HL-60/S4 (cell line): ENCODE measurements around the gene MTR.

Experiments used
- in situ Hi-C: fragments of 300-500 bp; cut with MboI; formaldehyde crosslinking; loops from 2 replicates; pipeline ENCODE4 v1.14.3; 2022; ENCODE audit warnings: low sequenced_read_pairs

MTR gene

GRCh38 chr1:236774926-236775325, 20.2 kb upstream of the MTR start:
- in situ Hi-C loops, result no loop called here

DNA sequence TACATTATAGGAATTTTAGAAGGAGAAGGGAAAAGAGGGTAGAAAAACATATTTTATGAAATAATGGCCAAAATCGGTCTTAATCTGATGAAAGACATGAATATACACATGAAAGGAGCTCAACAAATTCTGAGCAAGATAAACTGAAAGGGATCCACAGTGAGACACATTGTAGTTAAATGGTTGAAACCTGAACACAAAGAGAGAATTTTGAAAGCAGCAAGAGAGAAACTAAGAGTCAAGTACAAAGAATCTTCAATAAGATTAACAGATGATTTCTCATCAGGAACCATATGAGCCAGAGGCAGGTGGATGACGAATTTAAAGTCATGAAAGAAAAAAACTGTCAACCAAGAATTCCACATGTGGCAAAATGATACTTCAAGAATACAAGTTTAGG, 15.8 kb upstream of the MTR start:
- in situ Hi-C loops, result no loop called here

DNA sequence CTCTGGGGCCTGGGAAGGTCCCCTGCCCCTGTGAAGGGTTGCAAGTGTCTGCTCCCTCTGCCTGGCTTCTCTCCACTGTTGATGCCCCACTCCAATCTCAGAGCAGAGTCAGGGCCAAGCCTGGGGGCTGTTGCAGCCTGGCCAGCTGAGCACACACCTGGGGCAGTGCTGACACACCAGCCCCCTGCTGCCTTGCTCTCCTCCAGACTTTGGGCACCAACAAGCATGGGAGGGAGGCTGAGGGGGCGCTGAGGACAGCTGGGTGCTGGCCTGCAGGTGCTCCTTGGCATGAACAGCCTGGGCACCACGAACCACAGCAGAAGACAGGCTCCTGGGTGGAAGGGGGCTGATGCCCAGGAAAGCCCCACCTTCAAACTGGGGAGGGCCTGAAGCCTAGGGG, 9.6 kb upstream of the MTR start:
- in situ Hi-C loops, result no loop called here

DNA sequence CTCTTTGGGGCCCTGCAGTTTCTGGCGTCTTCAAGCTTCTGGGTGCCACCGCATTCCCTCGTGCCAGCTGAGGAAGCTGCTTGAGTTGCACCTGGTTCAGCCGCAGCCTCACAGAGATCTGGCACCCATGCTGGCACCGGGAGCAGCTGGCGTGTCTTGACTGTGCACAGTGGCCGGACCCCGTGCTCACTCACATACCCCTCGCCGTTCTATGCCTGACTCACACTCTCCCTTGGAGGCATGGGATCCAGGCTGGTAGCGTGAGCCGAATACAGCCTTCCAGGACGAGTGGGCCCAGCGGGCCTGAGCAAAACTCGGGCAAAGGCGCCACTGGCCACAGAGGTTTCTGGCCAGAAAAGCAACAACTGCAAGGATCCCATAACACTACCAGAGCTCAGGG, 8.6 kb upstream of the MTR start:
- in situ Hi-C loops, result no loop called here

DNA sequence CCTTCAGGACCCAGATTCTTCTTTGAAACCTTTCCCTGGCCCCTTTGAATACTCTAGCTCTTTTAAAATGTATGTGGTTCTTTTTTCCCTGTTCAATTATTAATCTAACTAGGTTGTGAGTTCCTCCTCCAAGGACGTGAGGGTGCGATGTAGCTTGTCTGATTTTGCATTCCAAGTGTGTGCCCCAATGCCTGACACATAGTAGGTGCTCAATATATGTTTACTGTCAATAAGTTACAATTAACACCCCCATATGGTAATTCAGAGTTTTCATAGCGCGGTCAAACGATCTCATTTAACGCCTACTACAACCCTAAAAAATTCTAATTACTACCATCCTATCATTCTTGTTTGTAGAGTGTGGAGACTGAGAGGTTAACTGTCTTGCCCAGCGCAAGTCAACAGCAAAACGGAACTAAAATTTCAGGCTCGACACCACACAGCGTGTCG, 482 bp upstream of the MTR start:
- in situ Hi-C loops, result no loop called here

DNA sequence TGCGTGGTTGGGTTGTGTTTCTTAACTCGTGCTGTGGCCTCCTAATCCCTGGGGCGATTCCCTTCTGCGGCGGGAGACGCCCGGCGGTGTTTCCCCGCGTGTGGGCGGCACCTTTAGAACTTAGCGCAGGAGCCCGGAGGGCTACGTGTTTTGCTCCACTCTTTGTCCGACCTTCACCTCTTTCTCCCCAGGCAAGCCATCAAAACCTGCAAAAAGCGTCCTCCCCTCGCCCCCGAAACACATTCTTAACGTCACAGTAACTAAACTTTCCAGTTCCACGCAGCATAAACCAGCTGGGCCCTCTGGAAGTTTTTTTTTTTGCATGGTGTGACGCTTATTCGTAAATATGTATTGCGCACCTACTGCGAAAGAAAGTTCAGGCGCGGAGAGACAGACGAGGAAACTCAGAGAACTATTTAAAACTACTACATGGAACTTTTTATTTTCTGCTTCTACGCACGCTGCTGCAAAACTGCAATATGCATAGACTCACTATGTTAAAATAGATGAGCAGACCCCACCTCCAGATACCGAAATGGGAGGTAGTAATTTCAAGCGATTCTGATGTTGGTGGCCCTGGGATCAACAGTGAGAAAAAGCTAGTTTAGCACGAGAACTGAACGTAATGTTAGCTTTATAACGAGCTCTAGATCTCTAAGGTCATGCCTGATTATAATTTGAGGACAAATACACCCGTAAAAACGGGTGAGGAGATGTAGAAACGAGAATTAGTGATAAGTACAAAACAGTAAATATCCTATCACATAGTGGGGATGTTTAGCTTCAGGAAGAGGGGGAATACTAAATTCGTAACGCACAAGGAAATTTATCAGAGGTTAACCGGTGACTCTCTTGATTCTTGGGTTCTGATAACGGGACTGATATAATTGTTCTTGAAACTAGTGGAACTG, 920 bp downstream of the MTR start:
- in situ Hi-C loops, result no loop called here

- in situ Hi-C loops, result no loop called here
Observed at GRCh38 chr1:236799001-236799400, 3.9 kb downstream of the MTR start.

DNA sequence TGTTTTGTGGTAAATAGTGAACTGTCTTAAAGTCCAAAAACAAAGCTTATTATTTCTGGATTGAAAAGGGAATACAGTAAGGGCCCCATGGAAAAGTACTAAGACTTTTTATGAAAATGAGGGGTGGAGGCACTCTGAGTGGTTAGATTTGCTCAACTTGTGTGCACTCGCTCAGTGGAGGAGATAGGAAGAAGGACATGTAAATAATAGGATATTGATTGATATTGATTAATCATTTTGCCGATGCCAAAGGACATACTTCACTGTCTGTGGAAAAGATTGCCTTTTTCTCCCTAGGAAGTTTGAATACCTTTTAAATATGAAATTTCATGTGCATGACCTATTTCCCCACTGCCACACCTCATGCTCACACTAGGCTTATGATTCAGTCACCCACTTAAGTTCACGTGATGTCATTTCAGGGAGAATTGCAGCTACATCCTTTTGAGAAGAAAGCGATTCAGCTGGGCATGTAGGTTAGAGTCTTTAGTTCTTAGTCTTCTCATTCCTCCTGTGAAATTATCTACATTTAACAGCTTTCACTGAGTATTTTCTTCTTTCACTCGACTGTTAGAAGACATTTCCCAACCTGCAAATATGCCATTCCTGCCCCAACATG, 5.0 kb downstream of the MTR start:
- in situ Hi-C loops, result no loop called here

DNA sequence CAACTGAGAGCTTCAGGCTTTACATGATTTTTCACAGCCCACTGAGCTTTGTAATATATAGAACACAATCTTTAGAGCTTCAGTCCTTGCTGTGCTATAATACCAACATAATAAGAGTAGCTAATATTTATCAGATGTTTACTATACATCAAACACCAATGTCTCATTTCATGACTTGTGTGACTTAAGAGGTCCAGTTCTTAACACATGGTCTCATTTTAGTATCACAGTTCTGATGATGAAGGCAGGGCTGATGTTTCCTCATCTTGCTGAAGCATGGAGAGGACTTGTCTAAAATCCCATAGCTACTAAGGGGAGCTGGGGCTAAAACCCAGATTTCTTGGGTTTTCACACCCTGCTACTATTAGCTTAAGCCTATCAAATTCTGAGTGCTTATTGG, 5.5 kb downstream of the MTR start:
- in situ Hi-C loops, result no loop called here

DNA sequence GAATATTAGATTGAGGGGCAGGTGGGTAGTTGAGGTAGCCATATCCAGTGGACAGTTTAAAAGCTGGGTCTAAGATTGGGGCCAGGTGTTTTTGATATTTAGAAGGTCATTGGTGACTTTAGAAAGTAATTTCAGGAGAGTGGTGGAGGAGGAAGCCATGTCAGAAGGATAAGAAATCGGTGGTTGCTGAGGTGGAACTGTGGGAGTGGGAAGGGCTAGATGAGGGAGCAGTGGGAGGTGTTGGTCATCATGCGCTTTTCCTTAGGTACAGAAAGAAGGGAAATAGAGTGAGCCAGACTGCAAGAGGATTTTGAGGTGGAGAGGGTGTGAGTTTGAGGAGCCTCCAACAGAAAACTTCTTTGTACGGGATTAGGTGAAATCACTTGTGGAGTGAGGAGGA, 7.2 kb downstream of the MTR start:
- in situ Hi-C loops, result no loop called here

DNA sequence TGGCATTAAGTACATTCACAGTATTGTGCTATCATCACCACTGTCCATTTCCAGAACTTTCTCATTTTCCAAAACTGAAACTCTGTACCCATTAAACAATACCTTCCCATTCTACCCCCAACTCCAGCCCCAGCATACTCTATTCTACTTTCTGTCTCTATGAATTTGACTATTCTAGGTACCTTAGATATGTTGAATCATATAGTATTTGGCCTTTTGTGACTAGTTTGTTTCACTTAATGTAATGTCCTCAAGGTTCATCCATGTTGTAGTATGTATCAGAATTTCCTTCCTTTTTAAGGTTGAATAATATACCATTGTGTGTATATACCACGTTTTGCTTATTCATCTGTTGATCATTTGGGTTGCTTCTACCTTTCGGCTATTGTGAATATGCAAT, 11.5 kb downstream of the MTR start:
- in situ Hi-C loops, result no loop called here

DNA sequence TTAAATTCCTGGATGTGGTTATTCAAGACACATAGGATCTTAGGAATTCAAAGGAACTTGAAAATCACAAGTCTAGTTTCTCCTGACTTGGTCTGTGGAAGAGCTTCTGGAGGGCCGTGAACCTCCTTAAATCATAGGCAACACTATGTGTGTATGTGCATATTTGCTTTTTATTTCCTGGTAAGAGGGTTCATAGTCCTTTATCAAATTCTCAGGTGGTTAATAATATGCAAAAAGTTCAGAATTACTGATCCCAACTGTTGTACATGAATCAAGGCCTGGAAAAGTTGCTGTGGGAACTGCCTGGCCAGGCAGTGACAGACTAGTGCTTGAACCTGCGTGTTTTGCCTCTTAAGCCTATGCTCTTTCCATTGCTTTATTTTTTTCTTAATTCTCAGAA, 12.9 kb downstream of the MTR start:
- in situ Hi-C loops, result no loop called here

- in situ Hi-C loops, result no loop called here
Observed at GRCh38 chr1:236808564-236809130, 13.6 kb downstream of the MTR start.

DNA sequence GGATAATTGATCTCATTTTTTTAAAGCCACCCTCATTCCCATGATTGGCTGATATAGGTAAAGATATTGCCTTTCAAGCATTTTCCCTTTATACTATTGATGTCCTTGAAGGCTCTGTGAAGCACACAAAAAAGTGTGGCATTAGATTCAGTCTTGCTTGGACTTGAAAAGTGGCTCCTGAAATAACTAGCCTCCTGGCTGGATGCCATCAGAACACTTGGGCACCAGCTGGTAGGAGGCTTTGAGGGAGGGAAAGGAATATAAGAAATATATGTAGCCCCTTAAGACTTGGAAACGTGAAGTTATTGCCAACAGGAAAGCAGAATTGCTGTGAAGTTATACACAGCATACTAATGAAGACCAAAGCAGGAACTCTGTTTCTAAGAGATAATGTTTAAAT, 14.1 kb downstream of the MTR start:
- in situ Hi-C loops, result no loop called here

GRCh38 chr1:236810018-236810417, 14.9 kb downstream of the MTR start:
- in situ Hi-C loops, result no loop called here

- in situ Hi-C loops, result no loop called here
Observed at GRCh38 chr1:236812334-236813030, 17.4 kb downstream of the MTR start.

- in situ Hi-C loops, result no loop called here
Observed at GRCh38 chr1:236815941-236816340, 20.8 kb downstream of the MTR start.

DNA sequence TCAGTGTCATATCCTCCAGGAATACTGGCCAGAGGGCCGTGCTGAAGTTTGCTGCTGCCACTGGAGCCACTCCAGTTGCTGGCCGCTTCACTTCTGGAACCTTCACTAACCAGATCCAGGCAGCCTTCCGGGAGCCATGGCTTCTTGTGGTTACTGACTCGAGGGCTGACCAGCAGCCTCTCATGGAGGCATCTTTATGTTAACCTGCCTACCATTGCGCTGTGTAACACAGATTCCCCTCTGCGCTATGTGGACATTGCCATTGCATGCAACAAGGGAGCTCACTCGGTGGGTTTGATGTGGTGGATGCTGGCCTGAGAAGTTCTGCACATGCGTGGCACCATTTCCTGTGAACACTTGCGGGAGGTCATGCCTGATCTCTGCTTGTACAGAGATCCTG, 24.8 kb downstream of the MTR start:
- in situ Hi-C loops, result no loop called here

- in situ Hi-C loops, result no loop called here
Observed at GRCh38 chr1:236821091-236821627, 26.1 kb downstream of the MTR start.

DNA sequence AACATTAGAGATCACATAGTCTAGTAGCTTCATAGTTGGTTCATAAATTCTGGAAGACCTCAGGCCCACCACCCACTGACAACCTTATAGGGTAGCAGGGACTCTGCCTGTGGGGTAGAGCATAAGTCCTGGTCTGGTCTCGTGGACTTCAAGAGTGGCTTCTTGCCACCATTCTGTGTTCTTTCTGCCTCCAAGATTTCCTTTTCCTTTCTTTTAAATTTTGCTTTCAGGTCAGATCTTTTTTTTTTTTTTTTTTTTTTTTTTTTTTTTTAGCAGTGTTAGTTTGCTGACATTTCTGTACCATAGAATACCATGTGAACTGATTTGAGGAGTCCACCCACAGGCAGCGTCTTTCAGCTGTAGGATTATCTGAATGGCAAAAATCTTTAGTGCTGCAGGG, 28.5 kb downstream of the MTR start:
- in situ Hi-C loops, result no loop called here

DNA sequence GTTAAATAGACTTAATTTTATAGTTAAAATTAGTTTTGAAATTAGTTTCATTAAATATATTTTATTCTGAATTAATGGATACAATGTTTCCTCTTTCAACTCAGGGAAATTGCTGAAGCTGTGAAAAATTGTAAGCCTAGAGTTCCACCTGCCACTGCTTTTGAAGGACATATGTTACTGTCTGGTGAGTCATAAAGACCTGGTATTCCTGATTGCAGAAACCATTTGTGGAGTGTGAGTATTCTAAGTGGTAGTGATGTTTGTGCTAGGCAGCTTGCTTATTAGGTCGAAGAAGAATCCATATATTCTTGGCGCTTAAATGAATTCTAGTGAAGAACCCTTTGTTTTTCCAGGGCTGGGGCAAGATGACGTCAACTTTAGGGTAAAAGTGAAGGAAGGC, 34.0 kb downstream of the MTR start:
- in situ Hi-C loops, result no loop called here
